ENCODE results near the gene C16orf90. TPM values are rescaled to one million over a fixed set of nuclear protein-coding genes. Genes with fewer than 3 reads are reported as not detected.
"Not testable (repeated sequence)": the region's sequence is repeated elsewhere in the genome, so short reads cannot be mapped to it uniquely, and the experiment has no call there.

The C16orf90 gene
- polyA plus RNA-seq, 1 of the 3 experiments (the other 2 are of a cell fraction): not detected

DNA sequence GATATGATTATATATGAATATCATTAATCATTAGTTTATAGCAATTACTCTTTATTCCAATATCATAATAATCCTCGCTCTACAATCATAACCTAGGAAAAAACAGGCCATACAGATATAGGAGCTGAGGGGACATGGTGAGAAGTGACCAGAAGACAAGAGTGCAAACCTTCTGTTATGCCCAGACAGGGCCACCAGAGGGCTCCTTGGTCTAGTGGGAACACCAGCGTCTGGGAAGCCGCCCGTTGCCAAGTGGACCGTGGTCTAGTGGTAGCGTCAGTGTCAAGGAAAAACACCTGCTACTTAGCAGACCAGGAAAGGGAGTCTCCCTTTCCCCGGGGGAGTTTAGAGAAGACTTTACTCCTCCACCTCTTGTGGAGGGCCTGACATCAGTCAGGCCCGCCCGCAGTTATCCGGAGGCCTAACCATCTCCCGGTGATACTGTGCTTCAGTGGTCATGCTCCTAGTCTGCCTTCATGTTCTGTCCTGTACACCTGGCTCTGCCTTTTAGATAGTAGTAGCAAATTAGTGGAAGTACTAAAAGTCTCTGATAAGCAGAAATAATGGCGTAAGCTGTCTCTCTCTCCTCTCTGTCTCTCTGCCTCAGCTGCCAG lies 32.0 kb upstream of the C16orf90 start:
- H3K9me2 ChIP-seq; POLR2A ChIA-PET; H3F3A ChIP-seq (replicated peaks; ENCODE audit: insufficient read depth); H3K9me3 ChIP-seq; H3K4me2 ChIP-seq; H3K79me2 ChIP-seq (ENCODE audit: insufficient read depth); H3K27ac ChIP-seq (ENCODE audit: low read depth in 2 of 2, low read length in 1 of 2); H3K4me3 ChIP-seq (ENCODE audit: low read depth in 2 of 2, low read length in 1 of 2); H2AFZ ChIP-seq (ENCODE audit: low read depth); DNase-seq; H3K4me1 ChIP-seq (ENCODE audit: control insufficient read depth in 1 of 2, insufficient read depth in 2 of 2, low read depth in 1 of 2, low read length in 1 of 2); H3K27me3 ChIP-seq (ENCODE audit: insufficient read depth); H3K9ac ChIP-seq; H4K20me1 ChIP-seq (ENCODE audit: insufficient read depth): not testable (repeated sequence)
- H3K36me3 ChIP-seq (replicated peaks in 1 of 2; ENCODE audit: control insufficient read depth in 1 of 2, insufficient read depth in 2 of 2, low read length in 1 of 2): peaks cover 29 to 50% of the 10 kb centered on the region in 2 experiments
- 0 out of 2 replicates have a peak, but pooled peaks have one; percentile 24 for TF ChIP-seq SMC3 (IDR thresholded peaks at IDR 0.05; ENCODE audit: low read depth, low read length)
- TF ChIP-seq, protein P1, sequence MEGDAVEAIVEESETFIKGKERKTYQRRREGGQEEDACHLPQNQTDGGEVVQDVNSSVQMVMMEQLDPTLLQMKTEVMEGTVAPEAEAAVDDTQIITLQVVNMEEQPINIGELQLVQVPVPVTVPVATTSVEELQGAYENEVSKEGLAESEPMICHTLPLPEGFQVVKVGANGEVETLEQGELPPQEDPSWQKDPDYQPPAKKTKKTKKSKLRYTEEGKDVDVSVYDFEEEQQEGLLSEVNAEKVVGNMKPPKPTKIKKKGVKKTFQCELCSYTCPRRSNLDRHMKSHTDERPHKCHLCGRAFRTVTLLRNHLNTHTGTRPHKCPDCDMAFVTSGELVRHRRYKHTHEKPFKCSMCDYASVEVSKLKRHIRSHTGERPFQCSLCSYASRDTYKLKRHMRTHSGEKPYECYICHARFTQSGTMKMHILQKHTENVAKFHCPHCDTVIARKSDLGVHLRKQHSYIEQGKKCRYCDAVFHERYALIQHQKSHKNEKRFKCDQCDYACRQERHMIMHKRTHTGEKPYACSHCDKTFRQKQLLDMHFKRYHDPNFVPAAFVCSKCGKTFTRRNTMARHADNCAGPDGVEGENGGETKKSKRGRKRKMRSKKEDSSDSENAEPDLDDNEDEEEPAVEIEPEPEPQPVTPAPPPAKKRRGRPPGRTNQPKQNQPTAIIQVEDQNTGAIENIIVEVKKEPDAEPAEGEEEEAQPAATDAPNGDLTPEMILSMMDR (IDR thresholded peaks at IDR 0.05): peak; percentile 43
- TF ChIP-seq RAD21 (IDR thresholded peaks at IDR 0.05; ENCODE audit: low read length): peak; percentile 54
- WGBS (ENCODE audit: low lambda C conversion rate): 76% methylated on average over 7 of the region's 12 CpGs
- CTCF ChIA-PET: interaction anchor here (0.7 to 1.1 kb wide), 3 partner anchors 17 to 23 kb away, joined by 3 to 4 read pairs (median 3); no protein-coding TSS in a partner anchor

DNA sequence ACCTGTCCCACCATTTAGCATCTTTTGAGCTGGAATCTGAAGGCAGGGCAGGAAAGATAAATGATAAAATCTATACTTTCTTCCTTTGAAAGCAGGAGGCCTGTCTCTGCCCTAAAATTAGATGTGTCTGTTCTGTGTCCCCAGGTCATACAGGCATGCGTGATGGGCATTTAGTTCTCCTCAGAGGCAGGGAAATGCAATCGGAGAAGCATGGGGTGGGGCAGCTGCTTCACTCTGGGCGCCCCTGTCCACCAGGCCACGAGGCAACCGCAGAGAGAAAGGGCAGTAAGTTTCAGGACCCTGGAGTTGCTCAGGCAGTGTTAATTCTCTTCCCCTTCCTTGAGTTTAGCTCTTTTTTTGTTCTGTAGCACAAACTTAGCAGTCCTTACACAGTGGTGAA lies 30.7 kb upstream of the C16orf90 start:
- 85% methylated on average over 5 of the region's 5 CpGs for WGBS (ENCODE audit: low lambda C conversion rate)
- TF ChIP-seq, protein P2, sequence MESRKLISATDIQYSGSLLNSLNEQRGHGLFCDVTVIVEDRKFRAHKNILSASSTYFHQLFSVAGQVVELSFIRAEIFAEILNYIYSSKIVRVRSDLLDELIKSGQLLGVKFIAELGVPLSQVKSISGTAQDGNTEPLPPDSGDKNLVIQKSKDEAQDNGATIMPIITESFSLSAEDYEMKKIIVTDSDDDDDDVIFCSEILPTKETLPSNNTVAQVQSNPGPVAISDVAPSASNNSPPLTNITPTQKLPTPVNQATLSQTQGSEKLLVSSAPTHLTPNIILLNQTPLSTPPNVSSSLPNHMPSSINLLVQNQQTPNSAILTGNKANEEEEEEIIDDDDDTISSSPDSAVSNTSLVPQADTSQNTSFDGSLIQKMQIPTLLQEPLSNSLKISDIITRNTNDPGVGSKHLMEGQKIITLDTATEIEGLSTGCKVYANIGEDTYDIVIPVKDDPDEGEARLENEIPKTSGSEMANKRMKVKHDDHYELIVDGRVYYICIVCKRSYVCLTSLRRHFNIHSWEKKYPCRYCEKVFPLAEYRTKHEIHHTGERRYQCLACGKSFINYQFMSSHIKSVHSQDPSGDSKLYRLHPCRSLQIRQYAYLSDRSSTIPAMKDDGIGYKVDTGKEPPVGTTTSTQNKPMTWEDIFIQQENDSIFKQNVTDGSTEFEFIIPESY (IDR thresholded peaks at IDR 0.05; ENCODE audit: borderline replicate concordance, low read depth): no peak
- TF ChIP-seq YY1 (IDR thresholded peaks at IDR 0.05; ENCODE audit: low read depth) (no peak), TCF12 (IDR thresholded peaks at IDR 0.05) (no peak), EP300 (IDR thresholded peaks at IDR 0.05; ENCODE audit: borderline replicate concordance in 1 of 2, low read depth in 1 of 2, low read length in 1 of 2) (no peak), GABPA (IDR thresholded peaks at IDR 0.05; ENCODE audit: low read depth) (no peak), TAF1 (IDR thresholded peaks at IDR 0.05; ENCODE audit: borderline replicate concordance, low read depth, low read length) (no peak), TEAD4 (IDR thresholded peaks at IDR 0.05; ENCODE audit: borderline replicate concordance, insufficient read depth) (no peak), MEF2A (IDR thresholded peaks at IDR 0.05; ENCODE audit: borderline replicate concordance, low read depth) (no peak), RCOR1 (IDR thresholded peaks at IDR 0.05; ENCODE audit: low read length) (no peak), POLR2AphosphoS5 (IDR thresholded peaks at IDR 0.05; ENCODE audit: low read depth, low read length) (no peak), CHD2 (IDR thresholded peaks at IDR 0.05; ENCODE audit: low read length, partially characterized antibody) (no peak), JUND (IDR thresholded peaks at IDR 0.05) (no peak), MXI1 (IDR thresholded peaks at IDR 0.05; ENCODE audit: low read depth, low read length) (no peak)
- TF ChIP-seq, protein P3, sequence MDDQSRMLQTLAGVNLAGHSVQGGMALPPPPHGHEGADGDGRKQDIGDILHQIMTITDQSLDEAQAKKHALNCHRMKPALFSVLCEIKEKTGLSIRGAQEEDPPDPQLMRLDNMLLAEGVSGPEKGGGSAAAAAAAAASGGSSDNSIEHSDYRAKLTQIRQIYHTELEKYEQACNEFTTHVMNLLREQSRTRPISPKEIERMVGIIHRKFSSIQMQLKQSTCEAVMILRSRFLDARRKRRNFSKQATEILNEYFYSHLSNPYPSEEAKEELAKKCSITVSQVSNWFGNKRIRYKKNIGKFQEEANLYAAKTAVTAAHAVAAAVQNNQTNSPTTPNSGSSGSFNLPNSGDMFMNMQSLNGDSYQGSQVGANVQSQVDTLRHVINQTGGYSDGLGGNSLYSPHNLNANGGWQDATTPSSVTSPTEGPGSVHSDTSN (IDR thresholded peaks at IDR 0.05): no peak
- Histone ChIP-seq H3K27me3 (ENCODE audit: insufficient read depth) (no peaks in the 10 kb centered on the region), H3K4me3 (ENCODE audit: low read depth in 2 of 2, low read length in 1 of 2) (no peak overlapping the region), H2AFZ (ENCODE audit: low read depth) (no peak overlapping the region), H3K9me3 (no peaks in the 10 kb centered on the region), H3K4me2 (no peak overlapping the region), H3K36me3 (replicated peaks in 1 of 2; ENCODE audit: control insufficient read depth in 1 of 2, insufficient read depth in 2 of 2, low read length in 1 of 2) (peaks cover 35 to 51% of the 10 kb centered on the region in 2 experiments), H3K79me2 (ENCODE audit: insufficient read depth) (no peaks in the 10 kb centered on the region), H3F3A (replicated peaks; ENCODE audit: insufficient read depth) (peaks cover 6% of the 10 kb centered on the region), H3K4me1 (ENCODE audit: control insufficient read depth in 1 of 2, insufficient read depth in 2 of 2, low read depth in 1 of 2, low read length in 1 of 2) (no peaks in the 10 kb centered on the region; a peak in 1 of 4 replicates), H3K9ac (no peak overlapping the region), H4K20me1 (ENCODE audit: insufficient read depth) (no peaks in the 10 kb centered on the region), H3K9me2 (no peaks in the 10 kb centered on the region), H3K27ac (ENCODE audit: low read depth in 2 of 2, low read length in 1 of 2) (no peak overlapping the region)
- POLR2A ChIA-PET: interaction anchor here (0.5 kb wide), 1 partner anchor 172 kb away, joined by 3 read pairs; no protein-coding TSS in a partner anchor
- DNase-seq: no peak
- CTCF ChIA-PET: no interaction called here

All from SK-N-SH (cell line).